GM12872 (cell line): ENCODE data around the gene IARS1.

ENCODE experiments used
- TF ChIP-seq, protein P1 (sequence below): IDR thresholded peaks from 3 replicates; pipeline ENCODE4 v1.5.1; 2011; ENCODE audit warnings: low read depth, mild to moderate bottlenecking, low read length, moderate library complexity; ENCODE audit not compliant: insufficient read depth

The IARS1 gene

DNA sequence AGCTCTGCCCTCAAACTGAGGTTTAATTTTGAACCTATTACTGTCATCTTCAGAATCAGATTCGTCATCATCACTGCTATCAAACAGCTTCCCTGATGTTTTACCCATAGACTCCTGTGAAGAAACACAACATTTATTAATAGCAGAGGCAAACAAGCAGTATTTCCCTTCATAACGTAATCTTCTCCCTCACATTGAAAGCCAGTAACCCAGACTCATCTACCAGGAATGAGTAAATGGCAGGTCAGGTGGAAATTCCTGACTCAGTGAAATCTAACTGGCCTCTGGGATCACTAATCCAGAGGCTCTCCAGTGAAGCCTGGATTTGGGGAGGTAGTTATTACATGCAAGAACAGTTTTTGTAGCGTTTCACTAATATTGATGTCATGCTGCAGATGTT lies 17.1 kb upstream of the IARS1 start:
- TF ChIP-seq, protein P1, sequence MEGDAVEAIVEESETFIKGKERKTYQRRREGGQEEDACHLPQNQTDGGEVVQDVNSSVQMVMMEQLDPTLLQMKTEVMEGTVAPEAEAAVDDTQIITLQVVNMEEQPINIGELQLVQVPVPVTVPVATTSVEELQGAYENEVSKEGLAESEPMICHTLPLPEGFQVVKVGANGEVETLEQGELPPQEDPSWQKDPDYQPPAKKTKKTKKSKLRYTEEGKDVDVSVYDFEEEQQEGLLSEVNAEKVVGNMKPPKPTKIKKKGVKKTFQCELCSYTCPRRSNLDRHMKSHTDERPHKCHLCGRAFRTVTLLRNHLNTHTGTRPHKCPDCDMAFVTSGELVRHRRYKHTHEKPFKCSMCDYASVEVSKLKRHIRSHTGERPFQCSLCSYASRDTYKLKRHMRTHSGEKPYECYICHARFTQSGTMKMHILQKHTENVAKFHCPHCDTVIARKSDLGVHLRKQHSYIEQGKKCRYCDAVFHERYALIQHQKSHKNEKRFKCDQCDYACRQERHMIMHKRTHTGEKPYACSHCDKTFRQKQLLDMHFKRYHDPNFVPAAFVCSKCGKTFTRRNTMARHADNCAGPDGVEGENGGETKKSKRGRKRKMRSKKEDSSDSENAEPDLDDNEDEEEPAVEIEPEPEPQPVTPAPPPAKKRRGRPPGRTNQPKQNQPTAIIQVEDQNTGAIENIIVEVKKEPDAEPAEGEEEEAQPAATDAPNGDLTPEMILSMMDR: no peak

DNA sequence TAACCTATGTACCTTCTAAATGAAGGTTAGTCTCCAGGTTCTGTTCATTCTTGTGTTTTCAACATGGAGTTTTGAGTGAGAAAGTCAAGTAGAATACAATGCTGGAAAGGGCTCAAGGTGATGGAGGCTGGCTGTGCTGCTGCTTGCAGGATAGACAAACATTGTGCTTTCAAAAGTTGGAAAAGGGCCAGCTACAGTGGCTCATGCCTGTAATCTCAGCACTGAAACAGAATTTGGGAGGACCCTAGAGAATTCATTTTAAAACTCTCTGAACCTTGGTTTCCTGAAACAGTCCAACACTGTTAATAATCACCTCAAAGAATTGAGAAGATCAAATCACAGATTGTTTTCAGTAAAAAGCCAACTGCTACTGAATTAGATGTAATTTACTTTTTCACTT lies 15.4 kb upstream of the IARS1 start:
- TF ChIP-seq, protein P1: no peak

GRCh38 chr9:92300936-92301335 lies 7.4 kb upstream of the IARS1 start:
- TF ChIP-seq, protein P1: no peak

- TF ChIP-seq, protein P1: no peak
Observed at GRCh38 chr9:92299116-92299515, 5.6 kb upstream of the IARS1 start.

GRCh38 chr9:92298036-92298435 lies 4.5 kb upstream of the IARS1 start:
- TF ChIP-seq, protein P1: no peak

DNA sequence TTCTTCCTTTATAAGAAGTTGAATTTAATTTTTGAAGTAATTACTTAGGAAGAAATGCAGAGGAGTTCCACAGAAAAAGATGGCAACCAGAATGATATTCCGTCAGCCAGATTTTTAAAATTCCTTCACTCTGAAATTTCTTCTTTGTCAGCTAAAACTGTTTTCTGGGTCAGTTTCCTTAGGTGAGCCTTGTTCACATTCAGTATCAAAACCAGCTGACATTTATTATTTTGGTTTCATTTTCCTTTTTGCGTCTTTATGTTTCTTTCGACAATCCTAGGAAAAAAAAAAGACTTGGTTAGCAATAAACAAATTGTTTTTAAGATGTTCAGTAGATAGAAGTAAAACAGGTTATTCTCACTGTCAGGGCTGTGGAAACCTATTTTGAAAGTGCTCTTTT lies 4.1 kb upstream of the IARS1 start:
- TF ChIP-seq, protein P1: no peak

GRCh38 chr9:92295827-92296258 lies 2.3 kb upstream of the IARS1 start:
- TF ChIP-seq, protein P1: no peak

GRCh38 chr9:92295240-92295790 lies 1.8 kb upstream of the IARS1 start:
- TF ChIP-seq, protein P1: no peak
